Activated T-helper 17 cell treated with anti-CD3 and anti-CD28 coated beads, Interleukin-2, amount 50 U/mL, for 72 hours (primary cell): ENCODE measurements around the gene LTA4H. TPM values are rescaled to one million over a fixed set of nuclear protein-coding genes. Genes with fewer than 3 reads are reported as not detected.
"Not testable (repeated sequence)": the region's sequence is repeated elsewhere in the genome, so short reads cannot be mapped to it uniquely, and the experiment has no call there.

Experiments
- ATAC-seq: fragments of 150-1000 bp; cut with Tn5 transposase; replicated peaks from 2 replicates; pipeline ENCODE4 v1.10.0; 2021; ENCODE audit warnings: mild to moderate bottlenecking, moderate library complexity
- H3K27ac Mint-ChIP-seq: one replicate; pipeline ENCODE4 v1.8.0; 2022; ENCODE audit warnings: mixed read lengths
- H3K27me3 Mint-ChIP-seq: one replicate; pipeline ENCODE4 v1.8.0; 2022; ENCODE audit warnings: mixed read lengths
- H3K36me3 Mint-ChIP-seq: one replicate; pipeline ENCODE4 v1.8.0; 2022; ENCODE audit warnings: low read depth, mild to moderate bottlenecking, mixed read lengths
- H3K4me1 Mint-ChIP-seq: one replicate; pipeline ENCODE4 v1.8.0; 2022; ENCODE audit warnings: mixed read lengths
- H3K4me3 Mint-ChIP-seq: one replicate; pipeline ENCODE4 v1.8.0; 2022; ENCODE audit warnings: mild to moderate bottlenecking, mixed read lengths
- H3K9me3 Mint-ChIP-seq: one replicate; pipeline ENCODE4 v1.8.0; 2022; ENCODE audit warnings: mixed read lengths
- total RNA-seq, 2 donors: library from RNA; stranded (reverse); gene quantifications; one replicate each; pipeline ENCODE4 v1.2.3, GENCODE V29; 2022

LTA4H gene
- total RNA-seq, 2 donors from 2014 or later, result 95.4 to 127 TPM

DNA sequence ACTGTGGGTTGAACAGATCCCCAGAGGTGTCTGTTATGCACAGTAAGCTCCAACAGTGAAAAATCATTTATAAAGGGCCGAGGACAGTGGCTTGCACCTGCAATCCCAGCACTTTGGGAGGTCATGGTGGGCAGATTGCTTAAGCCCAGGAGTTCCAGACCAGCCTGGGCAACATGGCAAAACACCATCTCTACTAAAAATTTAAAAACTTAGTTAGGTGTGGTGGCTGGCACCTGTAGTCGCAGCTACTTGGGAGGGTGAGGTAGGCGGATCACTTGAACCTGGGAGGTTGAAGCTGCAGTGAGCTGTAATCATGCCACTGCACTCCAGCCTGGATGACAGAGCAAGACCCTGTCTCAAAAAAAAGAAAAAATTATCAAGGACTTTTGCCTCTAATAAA is 30.4 kb upstream of the LTA4H start:
- not testable (repeated sequence) for H3K27ac Mint-ChIP-seq

GRCh38 chr12:96064966-96065365 is 29.6 kb upstream of the LTA4H start:
- no peak overlapping the region for H3K27ac Mint-ChIP-seq
- H3K4me3 Mint-ChIP-seq, result no peak overlapping the region

More for the DNA sequence above, 30.4 kb upstream of the LTA4H start:
- peaks cover 22% of the 10 kb centered on the region for H3K4me1 Mint-ChIP-seq
- ATAC-seq, H3K36me3 Mint-ChIP-seq, H3K9me3 Mint-ChIP-seq, H3K4me3 Mint-ChIP-seq, H3K27me3 Mint-ChIP-seq: not testable (repeated sequence)

DNA sequence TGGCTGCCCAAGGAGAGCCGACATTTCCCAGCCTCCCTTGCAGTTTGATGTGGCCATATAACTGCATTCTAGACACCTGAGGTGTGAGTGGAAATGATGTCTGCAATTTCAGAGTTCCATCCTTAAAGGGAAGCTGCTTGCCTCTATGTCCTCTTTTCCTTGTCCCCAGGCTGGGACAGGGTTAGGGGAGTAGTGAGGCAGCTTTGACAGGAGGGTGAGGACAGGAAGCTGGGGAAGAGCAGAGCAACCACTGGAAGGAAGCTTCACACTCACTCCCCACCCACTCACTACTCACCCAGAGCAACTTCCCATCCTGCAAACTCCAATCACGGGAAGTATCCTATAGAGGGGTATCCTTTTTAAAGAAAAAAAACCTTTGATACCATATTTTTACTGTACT is 28.9 kb upstream of the LTA4H start:
- no peaks in the 10 kb centered on the region for H3K27me3 Mint-ChIP-seq
- H3K4me1 Mint-ChIP-seq, result peaks cover 22% of the 10 kb centered on the region
- H3K9me3 Mint-ChIP-seq, result no peaks in the 10 kb centered on the region
- no peak overlapping the region for H3K4me3 Mint-ChIP-seq
- H3K36me3 Mint-ChIP-seq, result no peaks in the 10 kb centered on the region
- peak; percentile 51 for ATAC-seq
- H3K27ac Mint-ChIP-seq, result no peak overlapping the region

More at GRCh38 chr12:96064966-96065365, 29.6 kb upstream of the LTA4H start:
- no peak for ATAC-seq
- Mint-ChIP-seq H3K27me3 (no peaks in the 10 kb centered on the region), H3K9me3 (no peaks in the 10 kb centered on the region), H3K36me3 (no peaks in the 10 kb centered on the region), H3K4me1 (peaks cover 22% of the 10 kb centered on the region)

DNA sequence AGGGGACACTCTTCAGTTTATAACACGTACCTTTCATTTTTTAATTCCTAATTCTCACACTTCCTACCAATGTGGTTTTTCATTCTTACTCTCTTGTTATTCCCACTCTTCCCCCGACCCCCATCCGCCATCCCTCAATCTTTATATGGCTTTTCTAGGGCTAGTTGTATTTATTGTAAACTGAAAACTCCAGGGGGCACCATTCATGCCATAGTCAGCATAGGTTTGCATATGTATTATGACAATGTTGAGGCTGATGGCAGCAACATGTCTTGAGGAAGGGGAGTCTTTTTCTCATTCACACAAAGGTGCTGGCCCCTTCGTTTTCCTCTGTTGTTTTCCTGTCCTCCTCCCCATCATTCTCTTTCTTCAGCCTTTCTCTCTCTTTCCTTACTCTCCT is 27.7 kb upstream of the LTA4H start:
- no peaks in the 10 kb centered on the region for H3K27me3 Mint-ChIP-seq
- ATAC-seq, result no peak
- peaks cover 22% of the 10 kb centered on the region for H3K4me1 Mint-ChIP-seq
- H3K9me3 Mint-ChIP-seq, result no peaks in the 10 kb centered on the region
- H3K4me3 Mint-ChIP-seq, result no peak overlapping the region
- no peaks in the 10 kb centered on the region for H3K36me3 Mint-ChIP-seq
- no peak overlapping the region for H3K27ac Mint-ChIP-seq

DNA sequence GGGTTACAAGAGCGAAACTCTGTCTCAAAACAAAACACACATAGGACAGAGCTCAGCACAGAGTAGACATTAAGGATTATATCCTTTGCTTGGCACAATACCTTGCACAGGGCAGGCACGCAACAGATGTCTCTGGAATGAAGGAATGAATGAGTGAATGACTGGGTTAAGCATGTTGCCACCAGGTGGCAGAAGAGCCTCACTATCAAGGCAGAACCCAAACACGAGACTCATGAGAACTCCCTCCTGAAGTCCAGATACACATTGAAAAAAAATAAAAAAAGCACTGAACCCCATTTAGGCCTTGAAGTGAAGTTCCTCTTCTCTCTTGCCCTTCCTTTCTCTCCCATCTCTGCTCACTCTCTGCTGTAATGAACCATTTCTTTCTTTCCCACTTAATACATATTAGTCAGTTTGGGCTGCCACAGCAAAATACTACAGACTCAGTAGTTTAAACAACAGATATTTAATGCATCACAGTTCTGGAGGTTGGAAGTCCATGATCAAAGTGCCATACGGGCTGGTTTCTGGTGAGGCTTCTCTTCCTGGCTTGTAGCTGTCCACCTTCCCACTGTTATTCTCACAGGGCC is 26.6 kb upstream of the LTA4H start:
- Mint-ChIP-seq H3K4me1 (peaks cover 22% of the 10 kb centered on the region), H3K27ac (no peak overlapping the region), H3K4me3 (no peak overlapping the region), H3K27me3 (no peaks in the 10 kb centered on the region), H3K36me3 (no peaks in the 10 kb centered on the region), H3K9me3 (peaks cover 3% of the 10 kb centered on the region)
- ATAC-seq, result peak; percentile 93

- no peak overlapping the region for H3K27ac Mint-ChIP-seq
- no peak for ATAC-seq
- H3K4me3 Mint-ChIP-seq, result no peak overlapping the region
- peaks cover 22% of the 10 kb centered on the region for H3K4me1 Mint-ChIP-seq
- peaks cover 3% of the 10 kb centered on the region for H3K9me3 Mint-ChIP-seq
- H3K36me3 Mint-ChIP-seq, result no peaks in the 10 kb centered on the region
- H3K27me3 Mint-ChIP-seq, result no peaks in the 10 kb centered on the region
Measured at GRCh38 chr12:96061323-96061722, 25.9 kb upstream of the LTA4H start.

DNA sequence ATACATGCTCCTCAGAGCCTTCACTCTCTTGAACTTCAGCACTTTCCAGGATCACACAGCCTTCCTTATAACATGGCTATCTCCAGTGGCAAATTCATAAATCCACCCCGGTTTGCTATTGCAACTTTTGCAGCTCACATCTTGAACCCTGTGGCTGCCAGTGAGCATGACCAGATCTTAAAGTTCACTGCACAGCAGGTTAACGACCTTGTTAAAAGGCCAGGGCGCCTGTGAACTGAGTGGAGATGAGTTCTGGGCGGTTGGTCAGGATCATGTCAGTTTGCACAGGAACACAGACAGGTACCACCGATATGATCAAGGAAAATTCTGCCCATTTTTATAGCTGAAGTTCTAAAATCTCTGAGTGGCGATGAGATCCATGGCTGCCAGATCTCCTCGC is 24.7 kb upstream of the LTA4H start:
- Mint-ChIP-seq H3K36me3 (no peaks in the 10 kb centered on the region), H3K4me3 (no peak overlapping the region), H3K4me1 (peaks cover 22% of the 10 kb centered on the region), H3K9me3 (peaks cover 3% of the 10 kb centered on the region), H3K27me3 (no peaks in the 10 kb centered on the region), H3K27ac (no peak overlapping the region)
- ATAC-seq, result no peak

DNA sequence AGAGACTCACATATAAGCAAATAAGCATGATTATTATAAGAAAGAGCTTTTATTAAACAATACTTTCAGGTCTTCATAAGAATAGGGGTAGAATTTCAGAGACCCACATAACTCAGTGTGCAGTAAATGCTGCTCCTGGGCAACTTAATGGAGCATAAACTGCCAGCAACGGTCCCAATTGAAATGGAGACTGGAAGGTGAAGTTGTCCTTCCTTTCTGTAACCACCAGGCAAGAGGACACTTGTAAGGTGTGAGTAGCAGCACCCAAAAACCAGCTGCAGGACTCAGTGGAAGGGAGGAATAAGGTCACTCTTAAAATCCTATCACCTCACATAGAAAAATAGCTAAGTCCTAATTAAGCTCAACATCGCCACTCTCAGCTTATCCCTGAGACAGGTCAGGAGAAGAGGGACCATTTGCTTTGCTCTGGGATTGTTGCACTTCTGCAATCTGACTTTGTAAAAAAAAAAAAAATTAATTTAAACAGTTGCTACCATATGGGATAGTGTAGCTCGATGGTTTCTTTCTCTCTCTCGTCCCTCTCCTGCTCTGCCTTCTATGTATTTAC is 22.7 kb upstream of the LTA4H start:
- Mint-ChIP-seq H3K4me3 (no peak overlapping the region), H3K36me3 (no peaks in the 10 kb centered on the region), H3K4me1 (peaks cover 11% of the 10 kb centered on the region), H3K9me3 (peaks cover 3% of the 10 kb centered on the region), H3K27ac (no peak overlapping the region), H3K27me3 (no peaks in the 10 kb centered on the region)
- no peak for ATAC-seq

GRCh38 chr12:96056646-96057455 is 21.5 kb upstream of the LTA4H start:
- H3K4me3 Mint-ChIP-seq, result no peak overlapping the region
- no peaks in the 10 kb centered on the region for H3K27me3 Mint-ChIP-seq
- no peaks in the 10 kb centered on the region for H3K36me3 Mint-ChIP-seq
- no peak overlapping the region for H3K27ac Mint-ChIP-seq
- peaks cover 3% of the 10 kb centered on the region for H3K9me3 Mint-ChIP-seq
- H3K4me1 Mint-ChIP-seq, result peaks cover 2% of the 10 kb centered on the region
- ATAC-seq, result no peak

DNA sequence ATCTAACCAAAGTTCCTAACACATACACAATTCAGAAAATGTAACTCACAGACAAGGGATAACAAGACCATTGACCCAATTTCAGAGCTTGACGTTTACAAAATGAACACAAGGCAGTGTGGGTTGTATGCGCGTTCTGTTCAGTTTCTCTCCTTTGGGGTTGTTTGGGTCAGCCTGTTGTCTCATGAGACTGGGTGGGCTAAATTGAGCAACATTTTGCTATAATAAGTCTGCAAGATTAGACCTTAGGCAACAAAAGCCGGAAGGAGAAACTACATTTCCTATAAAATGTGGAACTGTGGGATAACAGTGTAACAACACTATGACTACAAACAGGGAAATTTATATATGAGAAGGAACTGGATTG is 18.8 kb upstream of the LTA4H start:
- Mint-ChIP-seq H3K4me1 (no peaks in the 10 kb centered on the region), H3K27ac (no peak overlapping the region), H3K36me3 (no peaks in the 10 kb centered on the region), H3K9me3 (peaks cover 3% of the 10 kb centered on the region), H3K4me3 (no peak overlapping the region), H3K27me3 (no peaks in the 10 kb centered on the region)
- no peak for ATAC-seq

DNA sequence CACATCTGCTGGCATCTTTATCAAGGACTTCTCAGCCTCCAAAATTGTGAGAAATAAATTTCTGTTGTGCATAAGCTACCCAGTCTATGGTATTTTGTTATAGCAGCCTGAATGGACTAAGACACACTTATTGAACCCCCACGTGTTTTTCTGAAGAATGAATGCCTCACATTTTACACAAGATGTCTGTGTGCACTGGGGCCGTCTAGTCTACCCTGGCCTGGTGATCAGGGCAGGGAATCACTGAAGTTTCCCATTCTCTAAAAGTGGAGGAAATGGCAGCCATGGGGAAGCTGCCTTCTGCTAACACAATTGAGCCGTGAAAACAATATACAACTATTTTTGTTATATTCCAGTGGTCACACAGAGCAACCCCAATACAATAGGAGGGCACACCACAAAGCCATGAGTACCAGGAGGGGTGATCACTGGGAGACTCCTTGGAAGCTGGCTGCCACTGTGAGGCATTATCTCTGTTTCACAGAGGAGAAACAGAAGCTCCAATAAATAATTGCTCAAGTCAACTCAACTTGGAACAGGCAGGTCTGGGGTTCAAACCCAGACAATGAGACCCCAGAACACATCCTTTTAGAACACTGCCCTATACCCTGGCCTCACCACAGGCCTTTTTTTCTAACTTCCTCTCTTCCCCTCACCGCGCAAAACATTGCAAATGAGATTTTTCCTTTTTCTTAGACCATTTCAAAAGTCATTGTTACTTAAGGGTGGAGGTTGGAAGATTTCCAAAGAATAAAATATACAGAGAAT is 18.3 kb upstream of the LTA4H start:
- ATAC-seq, result no peak
- Mint-ChIP-seq H3K36me3 (no peaks in the 10 kb centered on the region), H3K9me3 (peaks cover 3% of the 10 kb centered on the region), H3K4me1 (peaks cover under 1% of the 10 kb centered on the region), H3K27ac (no peak overlapping the region), H3K4me3 (no peak overlapping the region), H3K27me3 (no peaks in the 10 kb centered on the region)

GRCh38 chr12:96051756-96052485 is 16.5 kb upstream of the LTA4H start:
- Mint-ChIP-seq H3K4me1 (peaks cover 18% of the 10 kb centered on the region), H3K27me3 (no peaks in the 10 kb centered on the region), H3K36me3 (peaks cover 4% of the 10 kb centered on the region), H3K9me3 (peaks cover under 1% of the 10 kb centered on the region), H3K27ac (no peak overlapping the region), H3K4me3 (no peak overlapping the region)
- no peak for ATAC-seq

DNA sequence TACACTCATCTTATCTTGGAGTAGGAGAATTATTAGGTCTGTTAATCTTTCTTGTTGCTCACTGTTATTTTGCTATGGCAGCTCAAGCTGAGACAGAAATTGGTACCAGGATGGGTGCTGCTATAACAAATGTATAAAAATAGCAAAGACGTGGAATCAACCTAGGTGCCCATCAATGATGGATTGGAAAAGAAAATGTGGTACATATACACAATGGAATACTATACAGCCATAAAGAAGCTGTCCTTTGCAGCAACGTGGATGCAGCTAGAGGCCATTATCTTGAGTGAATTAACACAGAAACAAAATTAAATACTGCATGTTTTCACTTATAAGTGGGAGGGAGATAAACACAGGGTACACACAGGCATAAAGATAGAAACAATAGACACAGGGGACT is 14.8 kb upstream of the LTA4H start:
- no peak overlapping the region for H3K4me3 Mint-ChIP-seq
- peaks cover 25% of the 10 kb centered on the region for H3K4me1 Mint-ChIP-seq
- H3K27ac Mint-ChIP-seq, result no peak overlapping the region
- peaks cover 4% of the 10 kb centered on the region for H3K36me3 Mint-ChIP-seq
- no peaks in the 10 kb centered on the region for H3K9me3 Mint-ChIP-seq
- no peaks in the 10 kb centered on the region for H3K27me3 Mint-ChIP-seq
- ATAC-seq, result no peak

GRCh38 chr12:96049101-96049500 is 13.7 kb upstream of the LTA4H start:
- no peaks in the 10 kb centered on the region for H3K27me3 Mint-ChIP-seq
- no peak for ATAC-seq
- no peak overlapping the region for H3K27ac Mint-ChIP-seq
- H3K4me3 Mint-ChIP-seq, result no peak overlapping the region
- H3K4me1 Mint-ChIP-seq, result peaks cover 34% of the 10 kb centered on the region
- no peaks in the 10 kb centered on the region for H3K9me3 Mint-ChIP-seq
- H3K36me3 Mint-ChIP-seq, result peaks cover 4% of the 10 kb centered on the region
